Fibroblast of skin of left quadriceps (primary cell): ENCODE results near the gene SERINC2.
A peak's percentile ranks its signal among the peaks of the same experiment; 100 is the strongest.
"Not testable (repeated sequence)": the region's sequence is repeated elsewhere in the genome, so short reads cannot be mapped to it uniquely, and the experiment has no call there.

Experiments
- DNase-seq, 2 experiments: peaks; one replicate each; pipeline ENCODE4 v3.0.0-alpha.2; 2013; ENCODE audit warnings: low read depth in 2 of 2

Gene SERINC2

GRCh38 chr1:31383967-31384366, 29.0 kb upstream of the SERINC2 start:
- DNase-seq: no peak

GRCh38 chr1:31386576-31387243, 26.3 kb upstream of the SERINC2 start:
- DNase-seq: not testable (repeated sequence)

- no peak for DNase-seq
Measured at GRCh38 chr1:31387612-31388011, 25.4 kb upstream of the SERINC2 start.

- DNase-seq: no peak
Measured at GRCh38 chr1:31389616-31390015, 23.4 kb upstream of the SERINC2 start.

- no peak for DNase-seq
Measured at GRCh38 chr1:31390071-31390470, 22.9 kb upstream of the SERINC2 start.

- no peak for DNase-seq
Measured at GRCh38 chr1:31393463-31393862, 19.6 kb upstream of the SERINC2 start.

GRCh38 chr1:31394584-31395193, 18.3 kb upstream of the SERINC2 start:
- DNase-seq: peak; percentile 45

GRCh38 chr1:31396633-31397351, 16.2 kb upstream of the SERINC2 start:
- DNase-seq: peak; percentile 91 to 92

GRCh38 chr1:31397360-31398095, 15.5 kb upstream of the SERINC2 start:
- DNase-seq: no peak

- DNase-seq: no peak
Measured at GRCh38 chr1:31398246-31398645, 14.8 kb upstream of the SERINC2 start.

- peak; percentile 33 to 41 for DNase-seq
Measured at GRCh38 chr1:31399976-31400375, 13.0 kb upstream of the SERINC2 start.

- peak; percentile 80 to 81 for DNase-seq
Measured at GRCh38 chr1:31400393-31400792, 12.6 kb upstream of the SERINC2 start.

- DNase-seq: no peak
Measured at GRCh38 chr1:31401241-31401640, 11.8 kb upstream of the SERINC2 start.

GRCh38 chr1:31405578-31406245, 7.3 kb upstream of the SERINC2 start:
- no peak for DNase-seq

GRCh38 chr1:31407029-31407626, 5.9 kb upstream of the SERINC2 start:
- DNase-seq: no peak

GRCh38 chr1:31408788-31409318, 4.2 kb upstream of the SERINC2 start:
- no peak for DNase-seq

GRCh38 chr1:31409946-31410858, 2.8 kb upstream of the SERINC2 start:
- DNase-seq: no peak

GRCh38 chr1:31410871-31411270, 2.1 kb upstream of the SERINC2 start:
- no peak for DNase-seq

- no peak for DNase-seq
Measured at GRCh38 chr1:31412205-31412604, 808 bp upstream of the SERINC2 start.

GRCh38 chr1:31413405-31414001, 490 bp downstream of the SERINC2 start:
- DNase-seq: no peak
